ENCODE data around the gene PLS3. TPM values are rescaled to one million over a fixed set of nuclear protein-coding genes. Genes with fewer than 3 reads are reported as not detected.

PLS3 gene
- total and polyA plus RNA-seq, 9 of the 15 experiments (the other 6 are each of a cell fraction or from before 2014, with no cell fraction given) = 0.03 to 0.42 (median 0.03) TPM; not detected in 4

GRCh38 chrX:115602308-115602707 is 41.3 kb downstream of the PLS3 start:
- Histone ChIP-seq H3K27me3 (ENCODE audit: control insufficient read depth in 2 of 2, insufficient read depth in 2 of 2, low read length in 2 of 2) (no peaks in the 10 kb centered on the region), H3K79me2 (ENCODE audit: control insufficient read depth, insufficient read depth, low read length) (no peaks in the 10 kb centered on the region), H2AFZ (ENCODE audit: low read depth, low read length) (no peak overlapping the region), H3K4me2 (ENCODE audit: insufficient read depth, low read length) (no peak overlapping the region), H3K4me3 (no peak overlapping the region), H3K9me3 (replicated peaks; ENCODE audit: control insufficient read depth, insufficient read depth, low read depth, low read length) (no peaks in the 10 kb centered on the region), H3K36me3 (ENCODE audit: control insufficient read depth, insufficient read depth, low read length) (no peaks in the 10 kb centered on the region), H3K9me1 (ENCODE audit: control insufficient read depth, insufficient read depth, low read length) (no peaks in the 10 kb centered on the region), H3K9ac (ENCODE audit: insufficient read depth in 1 of 2, low read depth in 2 of 2, low read length in 2 of 2) (no peak overlapping the region), H3K4me1 (replicated peaks in 1 of 2; ENCODE audit: control insufficient read depth in 2 of 2, insufficient read depth in 2 of 2, low read length in 2 of 2) (no peaks in the 10 kb centered on the region), H3K27ac (ENCODE audit: extremely low read depth, low read depth, low read length) (no peak overlapping the region), H4K20me1 (replicated peaks; ENCODE audit: control insufficient read depth, insufficient read depth, low read length) (no peaks in the 10 kb centered on the region)
- ATAC-seq (no peak), DNase-seq (ENCODE audit: extremely low read depth in 1 of 4, low spot score in 3 of 4) (no peak), FAIRE-seq (no peak)
- ChIA-PET CTCF (ENCODE audit: low intra/inter-chr PET ratio) (no interaction called here), POLR2A (no interaction called here)
- intact Hi-C loops (cut with micrococcal nuclease) = no loop called here
- TF ChIP-seq, protein P1, sequence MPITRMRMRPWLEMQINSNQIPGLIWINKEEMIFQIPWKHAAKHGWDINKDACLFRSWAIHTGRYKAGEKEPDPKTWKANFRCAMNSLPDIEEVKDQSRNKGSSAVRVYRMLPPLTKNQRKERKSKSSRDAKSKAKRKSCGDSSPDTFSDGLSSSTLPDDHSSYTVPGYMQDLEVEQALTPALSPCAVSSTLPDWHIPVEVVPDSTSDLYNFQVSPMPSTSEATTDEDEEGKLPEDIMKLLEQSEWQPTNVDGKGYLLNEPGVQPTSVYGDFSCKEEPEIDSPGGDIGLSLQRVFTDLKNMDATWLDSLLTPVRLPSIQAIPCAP (CRISPR knock-in tag; IDR thresholded peaks at IDR 0.05; ENCODE audit: borderline replicate concordance) = no peak
- TF ChIP-seq TFAM (CRISPR knock-in tag; conservative IDR thresholded peaks at IDR 0.05) (no peak), NFIX (CRISPR knock-in tag; IDR thresholded peaks at IDR 0.05; ENCODE audit: low read depth) (no peak), HMBOX1 (IDR thresholded peaks at IDR 0.05) (no peak), FOXJ2 (tag; IDR thresholded peaks at IDR 0.05) (no peak), PHF20 (IDR thresholded peaks at IDR 0.05; ENCODE audit: partially characterized antibody) (no peak), CREB1 (IDR thresholded peaks at IDR 0.05) (no peak), CREB1 (CRISPR knock-in tag; IDR thresholded peaks at IDR 0.05) (no peak), FIP1L1 (IDR thresholded peaks at IDR 0.05; ENCODE audit: low read depth, low read length, poor library complexity, severe bottlenecking) (no peak), RAD51 (IDR thresholded peaks at IDR 0.05; ENCODE audit: borderline replicate concordance, low read depth) (no peak), MECOM (CRISPR knock-in tag; IDR thresholded peaks at IDR 0.05) (no peak), ZNF224 (CRISPR knock-in tag; IDR thresholded peaks at IDR 0.05) (no peak)
- TF ChIP-seq, protein P2, sequence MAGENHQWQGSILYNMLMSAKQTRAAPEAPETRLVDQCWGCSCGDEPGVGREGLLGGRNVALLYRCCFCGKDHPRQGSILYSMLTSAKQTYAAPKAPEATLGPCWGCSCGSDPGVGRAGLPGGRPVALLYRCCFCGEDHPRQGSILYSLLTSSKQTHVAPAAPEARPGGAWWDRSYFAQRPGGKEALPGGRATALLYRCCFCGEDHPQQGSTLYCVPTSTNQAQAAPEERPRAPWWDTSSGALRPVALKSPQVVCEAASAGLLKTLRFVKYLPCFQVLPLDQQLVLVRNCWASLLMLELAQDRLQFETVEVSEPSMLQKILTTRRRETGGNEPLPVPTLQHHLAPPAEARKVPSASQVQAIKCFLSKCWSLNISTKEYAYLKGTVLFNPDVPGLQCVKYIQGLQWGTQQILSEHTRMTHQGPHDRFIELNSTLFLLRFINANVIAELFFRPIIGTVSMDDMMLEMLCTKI (IDR thresholded peaks at IDR 0.05; ENCODE audit: partially characterized antibody) = no peak
- BruUV-seq (replicated peaks) = no TSS peak
- in situ Hi-C loops (cut with MboI) = no loop called here
